Glutamatergic neuron (in vitro differentiated cells): Measurements from ENCODE around the gene MDM2. TPM values are rescaled to one million over a fixed set of nuclear protein-coding genes. Genes with fewer than 3 reads are reported as not detected.

ENCODE experiments used
- DNase-seq: peaks from one replicate; pipeline ENCODE4 v3.0.0; 2022
- H3K27ac Mint-ChIP-seq: one replicate; pipeline ENCODE4 v1.8.0; 2020; ENCODE audit warnings: mild to moderate bottlenecking, mixed read lengths, inconsistent platforms; ENCODE audit not compliant: unreplicated experiment
- H3K27me3 Mint-ChIP-seq: one replicate; pipeline ENCODE4 v1.8.0; 2020; ENCODE audit warnings: mild to moderate bottlenecking, moderate library complexity, mixed read lengths, inconsistent platforms; ENCODE audit not compliant: unreplicated experiment
- H3K36me3 Mint-ChIP-seq: one replicate; pipeline ENCODE4 v1.8.0; 2020; ENCODE audit warnings: mild to moderate bottlenecking, mixed read lengths, inconsistent platforms; ENCODE audit not compliant: unreplicated experiment
- H3K4me1 Mint-ChIP-seq: one replicate; pipeline ENCODE4 v1.8.0; 2020; ENCODE audit warnings: mild to moderate bottlenecking, low read depth, mixed read lengths, inconsistent platforms; ENCODE audit not compliant: unreplicated experiment
- H3K4me3 Mint-ChIP-seq: one replicate; pipeline ENCODE4 v1.8.0; 2020; ENCODE audit warnings: mild to moderate bottlenecking, mixed read lengths, inconsistent platforms; ENCODE audit not compliant: unreplicated experiment
- H3K9me3 Mint-ChIP-seq: one replicate; pipeline ENCODE4 v1.8.0; 2020; ENCODE audit warnings: mild to moderate bottlenecking, moderate library complexity, mixed read lengths, inconsistent platforms; ENCODE audit not compliant: unreplicated experiment
- CTCF ChIP-seq: fragments of 200-600 bp; sonication (generic); IDR thresholded peaks from one replicate; pipeline ENCODE4 v1.5.0; 2021; ENCODE audit not compliant: partially characterized antibody, unreplicated experiment
- total RNA-seq: library from RNA; stranded (reverse); fragmentation: NEBNext Ultra II Directional; extraction: Animal tissue kit (Norgen Biotek cat#: 25700); gene quantifications from one replicate; pipeline ENCODE4 v1.2.1, GENCODE V29; 2021; ENCODE audit not compliant: unreplicated experiment

The MDM2 gene
- total RNA-seq, 1 donor from 2014 or later, result 84.9 TPM

GRCh38 chr12:68871921-68872320, 63.9 kb downstream of the MDM2 start:
- peaks cover 6% of the 10 kb centered on the region for H3K4me1 Mint-ChIP-seq
- H3K36me3 Mint-ChIP-seq, result no peaks in the 10 kb centered on the region
- H3K9me3 Mint-ChIP-seq, result no peaks in the 10 kb centered on the region
- no peak for TF ChIP-seq CTCF
- H3K4me3 Mint-ChIP-seq, result no peak overlapping the region
- no peak for DNase-seq
- H3K27me3 Mint-ChIP-seq, result peaks cover 5% of the 10 kb centered on the region
- no peak overlapping the region for H3K27ac Mint-ChIP-seq

GRCh38 chr12:68873316-68873715, 65.3 kb downstream of the MDM2 start:
- no peak for TF ChIP-seq CTCF
- no peaks in the 10 kb centered on the region for H3K36me3 Mint-ChIP-seq
- H3K4me3 Mint-ChIP-seq, result no peak overlapping the region
- DNase-seq, result no peak
- peaks cover 5% of the 10 kb centered on the region for H3K27me3 Mint-ChIP-seq
- no peak overlapping the region for H3K27ac Mint-ChIP-seq
- no peaks in the 10 kb centered on the region for H3K9me3 Mint-ChIP-seq
- H3K4me1 Mint-ChIP-seq, result peaks cover 6% of the 10 kb centered on the region

GRCh38 chr12:68876461-68876860, 68.5 kb downstream of the MDM2 start:
- H3K27me3 Mint-ChIP-seq, result peaks cover 1% of the 10 kb centered on the region
- no peaks in the 10 kb centered on the region for H3K36me3 Mint-ChIP-seq
- H3K4me1 Mint-ChIP-seq, result no peaks in the 10 kb centered on the region
- no peak overlapping the region for H3K27ac Mint-ChIP-seq
- no peak for DNase-seq
- H3K4me3 Mint-ChIP-seq, result no peak overlapping the region
- H3K9me3 Mint-ChIP-seq, result no peaks in the 10 kb centered on the region
- no peak for TF ChIP-seq CTCF

GRCh38 chr12:68877583-68877982, 69.6 kb downstream of the MDM2 start:
- Mint-ChIP-seq H3K36me3 (no peaks in the 10 kb centered on the region), H3K4me3 (no peak overlapping the region), H3K9me3 (no peaks in the 10 kb centered on the region), H3K27me3 (no peaks in the 10 kb centered on the region), H3K27ac (no peak overlapping the region), H3K4me1 (no peaks in the 10 kb centered on the region)
- DNase-seq, result no peak
- TF ChIP-seq CTCF, result no peak

GRCh38 chr12:68878283-68878682, 70.3 kb downstream of the MDM2 start:
- no peak overlapping the region for H3K4me3 Mint-ChIP-seq
- no peak for TF ChIP-seq CTCF
- no peak overlapping the region for H3K27ac Mint-ChIP-seq
- H3K4me1 Mint-ChIP-seq, result no peaks in the 10 kb centered on the region
- H3K27me3 Mint-ChIP-seq, result no peaks in the 10 kb centered on the region
- no peaks in the 10 kb centered on the region for H3K36me3 Mint-ChIP-seq
- H3K9me3 Mint-ChIP-seq, result no peaks in the 10 kb centered on the region
- no peak for DNase-seq
